ENCODE data around the gene PADI4.

Gene PADI4

GRCh38 chr1:17393230-17393629 lies 85.2 kb downstream of the PADI4 start:
- no peak for DNase-seq (ENCODE audit: extremely low read depth, low read depth)
- H3K4me3 ChIP-seq (replicated peaks; ENCODE audit: low read depth, low read length): no peak overlapping the region
- TF ChIP-seq, protein P1, sequence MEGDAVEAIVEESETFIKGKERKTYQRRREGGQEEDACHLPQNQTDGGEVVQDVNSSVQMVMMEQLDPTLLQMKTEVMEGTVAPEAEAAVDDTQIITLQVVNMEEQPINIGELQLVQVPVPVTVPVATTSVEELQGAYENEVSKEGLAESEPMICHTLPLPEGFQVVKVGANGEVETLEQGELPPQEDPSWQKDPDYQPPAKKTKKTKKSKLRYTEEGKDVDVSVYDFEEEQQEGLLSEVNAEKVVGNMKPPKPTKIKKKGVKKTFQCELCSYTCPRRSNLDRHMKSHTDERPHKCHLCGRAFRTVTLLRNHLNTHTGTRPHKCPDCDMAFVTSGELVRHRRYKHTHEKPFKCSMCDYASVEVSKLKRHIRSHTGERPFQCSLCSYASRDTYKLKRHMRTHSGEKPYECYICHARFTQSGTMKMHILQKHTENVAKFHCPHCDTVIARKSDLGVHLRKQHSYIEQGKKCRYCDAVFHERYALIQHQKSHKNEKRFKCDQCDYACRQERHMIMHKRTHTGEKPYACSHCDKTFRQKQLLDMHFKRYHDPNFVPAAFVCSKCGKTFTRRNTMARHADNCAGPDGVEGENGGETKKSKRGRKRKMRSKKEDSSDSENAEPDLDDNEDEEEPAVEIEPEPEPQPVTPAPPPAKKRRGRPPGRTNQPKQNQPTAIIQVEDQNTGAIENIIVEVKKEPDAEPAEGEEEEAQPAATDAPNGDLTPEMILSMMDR (IDR thresholded peaks at IDR 0.05; ENCODE audit: low read depth, low read length, missing control alignments): no peak

DNA sequence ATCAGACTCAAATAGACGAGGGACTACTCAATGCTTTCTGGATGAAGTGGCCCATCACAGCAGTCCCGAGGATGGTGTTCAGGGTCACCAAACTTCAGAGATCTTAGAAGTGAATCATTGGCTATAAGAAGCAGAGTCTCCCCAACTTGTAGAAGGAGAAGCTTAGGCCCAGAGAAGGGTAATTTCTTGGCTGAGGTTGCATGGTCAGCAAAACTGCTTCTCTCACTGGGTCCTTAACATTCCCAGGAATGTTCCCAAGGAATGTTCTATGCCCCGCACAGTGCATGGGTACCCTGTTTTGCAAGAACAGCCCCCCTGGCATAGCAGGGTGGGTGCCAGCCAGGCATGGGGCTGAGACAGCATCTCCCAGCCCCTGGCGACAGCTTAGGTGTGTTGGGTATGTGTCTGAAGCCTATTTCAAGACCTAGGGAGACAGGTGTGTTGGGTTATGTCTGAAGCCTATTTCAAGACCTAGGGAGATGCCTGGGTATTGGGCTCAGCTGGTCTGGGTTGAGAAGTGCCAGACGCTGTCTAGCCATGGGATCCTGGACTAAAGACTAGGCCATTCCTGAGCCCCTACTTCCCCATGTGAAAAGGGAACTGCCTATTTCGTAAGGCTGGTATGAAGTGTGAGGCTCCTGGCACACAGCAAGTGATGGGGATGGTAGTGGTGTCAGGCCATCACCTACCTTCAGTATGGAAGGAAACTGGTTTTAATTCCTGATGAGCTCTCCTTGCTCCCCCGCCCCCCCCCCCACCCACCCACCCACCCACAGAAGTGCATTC lies 90.1 kb downstream of the PADI4 start:
- DNase-seq (ENCODE audit: extremely low read depth, low read depth): no peak
- TF ChIP-seq, protein P1 (IDR thresholded peaks at IDR 0.05; ENCODE audit: low read depth, low read length, missing control alignments): no peak
- H3K4me3 ChIP-seq (replicated peaks; ENCODE audit: low read depth, low read length): no peak overlapping the region

DNA sequence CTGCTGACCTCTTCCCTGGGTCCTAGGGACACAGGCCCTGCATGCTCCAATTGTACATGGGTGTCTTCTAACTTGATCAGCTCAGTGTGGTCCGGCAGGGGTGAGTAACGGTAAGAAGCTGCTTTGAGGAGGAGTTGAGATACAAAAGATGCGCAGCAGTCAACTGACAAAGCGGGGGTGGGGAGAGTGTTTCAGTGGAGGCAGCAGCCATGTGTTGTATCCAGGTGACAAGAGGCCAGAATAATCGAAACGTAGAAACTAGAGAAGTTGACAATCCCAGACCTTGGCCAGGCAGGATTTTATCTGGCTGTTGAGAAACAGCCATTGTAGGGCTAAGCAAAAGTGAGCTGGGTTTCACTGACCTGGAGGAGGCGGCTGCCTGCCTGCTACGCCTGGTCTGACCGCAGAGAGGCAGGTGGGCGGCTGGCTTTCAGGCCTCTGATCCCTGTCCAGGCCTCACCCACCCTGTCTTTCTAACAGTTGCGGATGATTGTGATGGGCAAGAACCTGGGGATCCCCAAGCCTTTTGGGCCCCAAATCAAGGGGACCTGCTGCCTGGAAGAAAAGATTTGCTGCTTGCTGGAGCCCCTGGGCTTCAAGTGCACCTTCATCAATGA lies 92.8 kb downstream of the PADI4 start:
- DNase-seq (ENCODE audit: extremely low read depth, low read depth): no peak
- H3K4me3 ChIP-seq (replicated peaks; ENCODE audit: low read depth, low read length): no peak overlapping the region

GRCh38 chr1:17401841-17402240 lies 93.8 kb downstream of the PADI4 start:
- no peak for DNase-seq (ENCODE audit: extremely low read depth, low read depth)
- TF ChIP-seq, protein P1 (IDR thresholded peaks at IDR 0.05; ENCODE audit: low read depth, low read length, missing control alignments): no peak
- H3K4me3 ChIP-seq (replicated peaks; ENCODE audit: low read depth, low read length): no peak overlapping the region

More for the DNA sequence above, 92.8 kb downstream of the PADI4 start:
- TF ChIP-seq, protein P1 (IDR thresholded peaks at IDR 0.05; ENCODE audit: low read depth, low read length, missing control alignments): no peak

DNA sequence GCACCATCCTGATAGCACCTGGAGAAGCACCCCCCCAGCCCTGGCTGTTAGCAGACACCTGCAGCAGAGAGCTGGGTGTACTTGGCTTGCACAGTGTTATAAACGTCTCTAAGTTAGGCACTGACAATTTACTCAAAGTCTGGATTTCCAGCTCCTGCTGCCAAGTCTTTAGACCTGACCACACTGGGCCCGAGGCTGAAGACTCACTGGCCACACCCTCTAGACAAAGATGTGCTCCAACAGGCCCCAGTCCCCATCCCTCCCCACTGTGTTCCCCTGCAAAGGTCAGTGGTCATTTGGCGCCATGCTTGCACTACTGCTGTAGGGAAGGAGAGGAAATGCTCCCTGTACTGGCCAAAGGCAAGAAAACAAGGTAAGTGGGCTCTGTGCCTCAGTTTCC lies 95.1 kb downstream of the PADI4 start:
- TF ChIP-seq, protein P1 (IDR thresholded peaks at IDR 0.05; ENCODE audit: low read depth, low read length, missing control alignments): no peak
- DNase-seq (ENCODE audit: extremely low read depth, low read depth): no peak
- no peak overlapping the region for H3K4me3 ChIP-seq (replicated peaks; ENCODE audit: low read depth, low read length)

- no peak for DNase-seq (ENCODE audit: extremely low read depth, low read depth)
- TF ChIP-seq, protein P1 (IDR thresholded peaks at IDR 0.05; ENCODE audit: low read depth, low read length, missing control alignments): no peak
- H3K4me3 ChIP-seq (replicated peaks; ENCODE audit: low read depth, low read length): no peak overlapping the region
Observed at GRCh38 chr1:17404034-17404684, 96.2 kb downstream of the PADI4 start.
